Chondrocyte (in vitro differentiated cells): ENCODE measurements around the gene CFAP74. TPM values are rescaled to one million over a fixed set of nuclear protein-coding genes. Genes with fewer than 3 reads are reported as not detected.
"Not testable (repeated sequence)": the region's sequence is repeated elsewhere in the genome, so short reads cannot be mapped to it uniquely, and the experiment has no call there.

Source experiments
- DNase-seq: peaks from one replicate; pipeline ENCODE4 v3.0.0; 2021; ENCODE audit warnings: mixed read lengths, low spot score
- H3K27ac Mint-ChIP-seq: one replicate; pipeline ENCODE4 v1.8.0; 2021; ENCODE audit warnings: mild to moderate bottlenecking, moderate library complexity, mixed read lengths; ENCODE audit not compliant: unreplicated experiment
- H3K27me3 Mint-ChIP-seq: 2 replicates; pipeline ENCODE4 v1.8.0; 2021; ENCODE audit warnings: low read depth, mixed read lengths
- H3K36me3 Mint-ChIP-seq: 2 replicates; pipeline ENCODE4 v1.8.0; 2021; ENCODE audit warnings: low read depth, mixed read lengths
- H3K4me1 Mint-ChIP-seq: 2 replicates; pipeline ENCODE4 v1.8.0; 2021; ENCODE audit warnings: low read depth, mild to moderate bottlenecking, mixed read lengths
- H3K4me3 Mint-ChIP-seq: one replicate; pipeline ENCODE4 v1.8.0; 2021; ENCODE audit warnings: mild to moderate bottlenecking, moderate library complexity, mixed read lengths; ENCODE audit not compliant: unreplicated experiment
- H3K9me3 Mint-ChIP-seq: 2 replicates; pipeline ENCODE4 v1.8.0; 2021; ENCODE audit warnings: low read depth, mixed read lengths
- CTCF ChIP-seq: fragments of 200-600 bp; sonication (generic); IDR thresholded peaks from 2 replicates; pipeline ENCODE4 v1.5.0; 2021; ENCODE audit warnings: antibody characterized with exemption, mild to moderate bottlenecking, moderate library complexity
- total RNA-seq: library from RNA; stranded (reverse); gene quantifications from 3 replicates; pipeline ENCODE4 v1.2.1, GENCODE V29; 2021

Gene CFAP74
- total RNA-seq, 1 donor from 2014 or later: not detected

- H3K27ac Mint-ChIP-seq: no peak overlapping the region
- DNase-seq: no peak
- no peaks in the 10 kb centered on the region for H3K9me3 Mint-ChIP-seq
Measured at GRCh38 chr1:1979482-1980165, 24.0 kb downstream of the CFAP74 start.

GRCh38 chr1:1978690-1979481, 24.7 kb downstream of the CFAP74 start:
- H3K9me3 Mint-ChIP-seq, H3K27ac Mint-ChIP-seq, DNase-seq, H3K4me1 Mint-ChIP-seq, H3K36me3 Mint-ChIP-seq, H3K4me3 Mint-ChIP-seq: not testable (repeated sequence)
- peaks cover 22% of the 10 kb centered on the region for H3K27me3 Mint-ChIP-seq

More at GRCh38 chr1:1979482-1980165, 24.0 kb downstream of the CFAP74 start:
- peaks cover 23% of the 10 kb centered on the region for H3K27me3 Mint-ChIP-seq
- no peak for TF ChIP-seq CTCF
- H3K4me1 Mint-ChIP-seq: no peaks in the 10 kb centered on the region
- H3K36me3 Mint-ChIP-seq: no peaks in the 10 kb centered on the region
- H3K4me3 Mint-ChIP-seq: no peak overlapping the region

GRCh38 chr1:1978108-1978507, 25.5 kb downstream of the CFAP74 start:
- no peak for TF ChIP-seq CTCF
- Mint-ChIP-seq H3K27ac (no peak overlapping the region), H3K36me3 (no peaks in the 10 kb centered on the region), H3K4me3 (no peak overlapping the region), H3K4me1 (no peaks in the 10 kb centered on the region), H3K27me3 (peaks cover 22% of the 10 kb centered on the region), H3K9me3 (no peaks in the 10 kb centered on the region)
- no peak for DNase-seq

GRCh38 chr1:1976031-1976430, 27.6 kb downstream of the CFAP74 start:
- Mint-ChIP-seq H3K27me3 (peaks cover 22% of the 10 kb centered on the region), H3K36me3 (no peaks in the 10 kb centered on the region), H3K4me3 (no peak overlapping the region), H3K9me3 (no peaks in the 10 kb centered on the region), H3K4me1 (no peaks in the 10 kb centered on the region), H3K27ac (no peak overlapping the region)
- no peak for TF ChIP-seq CTCF
- DNase-seq: no peak

- Mint-ChIP-seq H3K27me3 (peaks cover 22% of the 10 kb centered on the region), H3K9me3 (no peaks in the 10 kb centered on the region), H3K4me3 (no peak overlapping the region), H3K27ac (no peak overlapping the region), H3K4me1 (no peaks in the 10 kb centered on the region), H3K36me3 (no peaks in the 10 kb centered on the region)
- DNase-seq: no peak
- no peak for TF ChIP-seq CTCF
Measured at GRCh38 chr1:1975535-1975934, 28.1 kb downstream of the CFAP74 start.
